Measurements from ENCODE around the gene TGFBR3. TPM values are rescaled to one million over a fixed set of nuclear protein-coding genes. Genes with fewer than 3 reads are reported as not detected.
"Not testable (repeated sequence)": the region's sequence is repeated elsewhere in the genome, so short reads cannot be mapped to it uniquely, and the experiment has no call there.

TGFBR3 gene
- total RNA-seq, 1 donor from 2014 or later = 7.4 TPM

DNA sequence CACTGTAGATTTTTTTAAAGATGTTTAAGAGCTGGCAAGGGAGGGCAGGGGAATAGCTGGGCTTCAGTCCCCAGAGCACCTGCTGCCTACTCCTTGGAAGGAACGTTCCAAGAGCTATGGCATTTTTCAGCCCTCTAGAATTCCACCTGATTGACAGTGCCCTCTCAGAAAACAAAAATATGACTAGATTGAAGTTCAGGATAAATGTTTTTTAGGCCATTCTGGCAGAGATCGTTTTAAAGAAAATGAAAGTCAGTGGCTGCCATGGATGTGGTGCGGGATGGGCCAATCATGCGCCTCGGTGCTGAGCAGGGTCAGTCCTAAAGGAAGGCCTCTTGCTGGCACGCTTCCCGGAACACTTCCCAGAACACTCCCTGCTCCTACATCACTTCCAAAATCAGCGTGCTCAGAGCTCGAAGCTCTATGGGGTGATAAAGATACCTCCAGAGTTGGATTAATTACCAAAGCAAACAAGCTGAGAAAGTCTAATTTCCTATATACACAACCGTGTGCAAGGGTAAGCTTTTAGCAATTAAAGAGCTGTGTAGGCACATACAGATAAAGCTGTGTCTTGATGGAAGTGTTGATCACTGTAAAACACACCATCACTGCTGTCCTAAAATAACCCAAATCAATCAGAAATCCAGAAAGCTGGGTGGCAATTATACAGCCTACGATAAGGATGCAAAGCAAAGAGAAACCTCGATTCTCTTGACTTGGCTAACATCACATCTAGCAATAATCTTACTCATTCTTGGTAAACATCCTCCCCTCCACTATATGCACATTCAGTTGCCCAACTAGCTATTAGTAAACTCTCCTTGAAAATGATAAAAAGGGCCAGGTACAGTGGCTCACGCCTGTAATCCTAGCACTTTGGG is 34.6 kb downstream of the TGFBR3 start:
- no peak overlapping the region for H3K4me3 Mint-ChIP-seq
- peaks cover 3% of the 10 kb centered on the region for H3K4me1 Mint-ChIP-seq
- intact Hi-C loops (cut with micrococcal nuclease) = no loop called here
- H3K27me3 Mint-ChIP-seq = peaks cover 4% of the 10 kb centered on the region
- H3K36me3 Mint-ChIP-seq (ENCODE audit: low read depth) = peaks cover 3% of the 10 kb centered on the region
- DNase-seq = no peak
- peaks cover 3% of the 10 kb centered on the region for H3K9me3 Mint-ChIP-seq
- no peak overlapping the region for H3K27ac Mint-ChIP-seq

DNA sequence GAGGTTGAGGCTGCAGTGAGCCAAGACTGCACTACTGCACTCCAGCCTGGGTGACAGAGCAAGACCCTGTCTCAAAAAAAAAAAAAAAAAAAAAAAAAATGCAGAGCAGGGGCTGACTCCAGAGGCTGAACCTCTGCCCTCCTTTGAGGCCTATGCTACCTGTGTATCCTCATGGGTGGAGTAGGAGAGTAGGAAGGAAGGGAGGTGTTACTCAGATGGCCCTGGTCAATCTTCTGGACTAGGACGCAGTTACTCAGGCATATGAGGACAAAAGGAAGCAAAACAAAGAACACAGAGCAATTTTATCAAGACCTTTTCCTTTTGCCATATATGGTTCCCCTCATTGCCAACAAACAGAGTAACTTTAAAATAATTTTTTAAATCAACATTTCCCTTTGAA is 35.2 kb downstream of the TGFBR3 start:
- Mint-ChIP-seq H3K4me1 (peaks cover 3% of the 10 kb centered on the region), H3K27ac (no peak overlapping the region), H3K9me3 (peaks cover 3% of the 10 kb centered on the region), H3K27me3 (peaks cover 4% of the 10 kb centered on the region), H3K4me3 (no peak overlapping the region), H3K36me3 (ENCODE audit: low read depth) (peaks cover 3% of the 10 kb centered on the region)
- intact Hi-C loops (cut with micrococcal nuclease) = no loop called here
- DNase-seq = no peak

DNA sequence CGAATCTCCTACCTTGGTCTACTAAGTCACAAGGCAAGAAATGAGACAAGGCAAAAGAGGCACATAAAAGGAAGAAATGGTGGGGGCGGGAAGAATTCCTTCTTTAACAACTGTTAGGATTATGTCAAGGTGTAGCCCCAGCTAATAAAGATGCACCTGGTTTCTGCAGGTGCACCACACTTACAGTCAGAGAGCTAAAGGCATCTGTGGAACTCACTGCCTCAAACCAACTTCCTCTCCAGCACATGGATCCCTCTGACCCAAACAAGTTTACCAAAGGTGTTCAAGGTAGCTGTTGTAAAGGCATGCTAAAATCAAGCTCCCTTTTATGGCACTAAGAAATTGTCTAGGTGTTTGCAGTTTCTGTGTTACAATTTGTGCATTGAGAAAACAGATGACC is 38.1 kb downstream of the TGFBR3 start:
- no peak overlapping the region for H3K27ac Mint-ChIP-seq
- peaks cover 6% of the 10 kb centered on the region for H3K36me3 Mint-ChIP-seq (ENCODE audit: low read depth)
- intact Hi-C loops (cut with micrococcal nuclease) = no loop called here
- H3K9me3 Mint-ChIP-seq = peaks cover 7% of the 10 kb centered on the region
- H3K27me3 Mint-ChIP-seq = peaks cover 4% of the 10 kb centered on the region
- H3K4me3 Mint-ChIP-seq = no peak overlapping the region
- H3K4me1 Mint-ChIP-seq = peaks cover 4% of the 10 kb centered on the region
- DNase-seq = no peak

DNA sequence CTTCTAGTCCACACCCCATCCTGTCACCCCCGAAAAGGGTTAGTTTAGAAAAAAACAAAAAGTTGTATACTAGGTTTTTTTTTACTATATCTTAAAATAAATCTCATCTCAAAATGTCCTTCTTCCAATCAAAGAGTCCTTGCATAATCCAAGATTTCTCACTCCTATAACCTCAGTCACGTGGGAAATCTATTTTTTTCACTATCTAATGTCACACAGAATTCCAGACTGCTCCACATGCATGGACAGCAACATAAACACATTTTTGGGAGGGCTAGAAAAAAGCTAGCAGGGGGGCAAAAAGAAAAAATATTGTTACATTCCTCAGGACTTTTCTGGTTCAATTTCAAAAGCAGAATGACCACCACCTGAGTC is 39.3 kb downstream of the TGFBR3 start:
- intact Hi-C loops (cut with micrococcal nuclease) = no loop called here
- H3K4me3 Mint-ChIP-seq = no peak overlapping the region
- peaks cover 7% of the 10 kb centered on the region for H3K9me3 Mint-ChIP-seq
- no peak overlapping the region for H3K27ac Mint-ChIP-seq
- no peak for DNase-seq
- peaks cover 4% of the 10 kb centered on the region for H3K27me3 Mint-ChIP-seq
- H3K4me1 Mint-ChIP-seq = peaks cover 10% of the 10 kb centered on the region
- peaks cover 6% of the 10 kb centered on the region for H3K36me3 Mint-ChIP-seq (ENCODE audit: low read depth)

- no peak overlapping the region for H3K27ac Mint-ChIP-seq
- H3K4me3 Mint-ChIP-seq = no peak overlapping the region
- intact Hi-C loops (cut with micrococcal nuclease) = no loop called here
- peaks cover 10% of the 10 kb centered on the region for H3K4me1 Mint-ChIP-seq
- peaks cover 4% of the 10 kb centered on the region for H3K27me3 Mint-ChIP-seq
- H3K9me3 Mint-ChIP-seq = peaks cover 7% of the 10 kb centered on the region
- peaks cover 6% of the 10 kb centered on the region for H3K36me3 Mint-ChIP-seq (ENCODE audit: low read depth)
- no peak for DNase-seq
Observed at GRCh38 chr1:91846007-91846638, 39.8 kb downstream of the TGFBR3 start.

GRCh38 chr1:91844862-91845528 is 41.0 kb downstream of the TGFBR3 start:
- Mint-ChIP-seq H3K36me3 (ENCODE audit: low read depth) (peaks cover 6% of the 10 kb centered on the region), H3K27ac (no peak overlapping the region), H3K4me3 (no peak overlapping the region), H3K4me1 (peaks cover 9% of the 10 kb centered on the region), H3K27me3 (peaks cover 4% of the 10 kb centered on the region), H3K9me3 (peaks cover 7% of the 10 kb centered on the region)
- DNase-seq = no peak
- intact Hi-C loops (cut with micrococcal nuclease) = no loop called here

- H3K9me3 Mint-ChIP-seq = peaks cover 7% of the 10 kb centered on the region
- peaks cover 9% of the 10 kb centered on the region for H3K4me1 Mint-ChIP-seq
- H3K36me3 Mint-ChIP-seq (ENCODE audit: low read depth) = peaks cover 6% of the 10 kb centered on the region
- H3K4me3 Mint-ChIP-seq = no peak overlapping the region
- no peak overlapping the region for H3K27ac Mint-ChIP-seq
- no peak for DNase-seq
- peaks cover 8% of the 10 kb centered on the region for H3K27me3 Mint-ChIP-seq
- intact Hi-C loops (cut with micrococcal nuclease) = no loop called here
Observed at GRCh38 chr1:91843843-91844242, 42.1 kb downstream of the TGFBR3 start.

DNA sequence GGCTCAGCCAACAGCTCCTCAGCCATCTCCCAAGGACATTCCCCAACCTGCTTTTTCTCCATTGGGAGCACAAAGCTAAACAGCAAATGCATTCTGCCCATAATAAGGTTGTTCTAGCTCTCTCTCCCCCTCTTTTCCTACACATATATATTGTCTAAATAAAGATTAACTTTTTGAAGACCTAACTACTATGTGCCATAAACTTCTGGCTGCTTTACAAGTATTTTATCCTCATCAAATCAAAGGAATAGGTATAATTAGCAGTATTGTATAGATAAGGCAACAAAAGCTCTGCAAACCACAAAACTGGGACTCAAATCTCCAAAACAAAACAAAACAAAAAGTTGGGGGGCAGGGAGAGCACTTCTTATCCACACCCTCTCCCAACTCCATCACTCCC is 43.4 kb downstream of the TGFBR3 start:
- Mint-ChIP-seq H3K36me3 (ENCODE audit: low read depth) (peaks cover 6% of the 10 kb centered on the region), H3K27me3 (peaks cover 12% of the 10 kb centered on the region), H3K4me1 (peaks cover 8% of the 10 kb centered on the region), H3K27ac (no peak overlapping the region), H3K4me3 (no peak overlapping the region), H3K9me3 (peaks cover 7% of the 10 kb centered on the region)
- intact Hi-C loops (cut with micrococcal nuclease) = no loop called here
- DNase-seq = no peak

GRCh38 chr1:91842056-91842455 is 43.9 kb downstream of the TGFBR3 start:
- Mint-ChIP-seq H3K36me3 (ENCODE audit: low read depth) (peaks cover 6% of the 10 kb centered on the region), H3K9me3 (peaks cover 7% of the 10 kb centered on the region), H3K4me1 (peaks cover 7% of the 10 kb centered on the region), H3K27me3 (peaks cover 11% of the 10 kb centered on the region), H3K27ac (no peak overlapping the region), H3K4me3 (no peak overlapping the region)
- intact Hi-C loops (cut with micrococcal nuclease) = no loop called here
- DNase-seq = no peak

DNA sequence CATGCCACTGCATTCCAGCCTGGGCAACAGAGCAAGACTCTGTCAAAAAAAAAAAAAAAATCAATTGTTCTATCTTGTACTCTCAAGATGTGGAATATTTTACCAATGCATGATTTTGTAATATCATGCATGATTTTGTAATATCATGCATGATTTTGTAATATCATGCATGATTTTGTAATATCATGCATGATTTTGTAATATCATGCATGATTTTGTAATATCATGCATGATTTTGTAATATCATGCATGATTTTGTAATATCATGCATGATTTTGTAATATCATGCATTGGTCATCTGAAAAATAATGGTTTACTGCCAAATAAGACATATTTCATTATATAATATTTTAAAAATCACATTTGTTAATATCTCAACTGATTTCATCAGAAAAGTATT is 45.7 kb downstream of the TGFBR3 start:
- H3K27me3 Mint-ChIP-seq = peaks cover 12% of the 10 kb centered on the region
- H3K9me3 Mint-ChIP-seq; H3K27ac Mint-ChIP-seq; H3K36me3 Mint-ChIP-seq (ENCODE audit: low read depth); H3K4me1 Mint-ChIP-seq; intact Hi-C loops (cut with micrococcal nuclease); H3K4me3 Mint-ChIP-seq; DNase-seq: not testable (repeated sequence)

GRCh38 chr1:91836331-91837040 is 49.5 kb downstream of the TGFBR3 start:
- DNase-seq = no peak
- peaks cover 3% of the 10 kb centered on the region for H3K4me1 Mint-ChIP-seq
- peaks cover 15% of the 10 kb centered on the region for H3K27me3 Mint-ChIP-seq
- H3K9me3 Mint-ChIP-seq = no peaks in the 10 kb centered on the region
- intact Hi-C loops (cut with micrococcal nuclease) = no loop called here
- no peaks in the 10 kb centered on the region for H3K36me3 Mint-ChIP-seq (ENCODE audit: low read depth)
- H3K4me3 Mint-ChIP-seq = no peak overlapping the region
- H3K27ac Mint-ChIP-seq = no peak overlapping the region

GRCh38 chr1:91835087-91835521 is 50.8 kb downstream of the TGFBR3 start:
- H3K4me1 Mint-ChIP-seq = peaks cover 3% of the 10 kb centered on the region
- no peak overlapping the region for H3K4me3 Mint-ChIP-seq
- H3K9me3 Mint-ChIP-seq = no peaks in the 10 kb centered on the region
- H3K27me3 Mint-ChIP-seq = peaks cover 15% of the 10 kb centered on the region
- no peak for DNase-seq
- no peak overlapping the region for H3K27ac Mint-ChIP-seq
- intact Hi-C loops (cut with micrococcal nuclease) = no loop called here
- H3K36me3 Mint-ChIP-seq (ENCODE audit: low read depth) = no peaks in the 10 kb centered on the region

GRCh38 chr1:91834549-91834948 is 51.4 kb downstream of the TGFBR3 start:
- H3K27me3 Mint-ChIP-seq = peaks cover 17% of the 10 kb centered on the region
- H3K4me3 Mint-ChIP-seq; DNase-seq; intact Hi-C loops (cut with micrococcal nuclease); H3K4me1 Mint-ChIP-seq; H3K27ac Mint-ChIP-seq; H3K36me3 Mint-ChIP-seq (ENCODE audit: low read depth); H3K9me3 Mint-ChIP-seq: not testable (repeated sequence)
